Retina (tissue), 1 donor: ENCODE data around the gene PHACTR3.

Experiments
- DNase-seq: peaks from one replicate; pipeline ENCODE4 v3.0.0-alpha.2; 2016

PHACTR3 gene

DNA sequence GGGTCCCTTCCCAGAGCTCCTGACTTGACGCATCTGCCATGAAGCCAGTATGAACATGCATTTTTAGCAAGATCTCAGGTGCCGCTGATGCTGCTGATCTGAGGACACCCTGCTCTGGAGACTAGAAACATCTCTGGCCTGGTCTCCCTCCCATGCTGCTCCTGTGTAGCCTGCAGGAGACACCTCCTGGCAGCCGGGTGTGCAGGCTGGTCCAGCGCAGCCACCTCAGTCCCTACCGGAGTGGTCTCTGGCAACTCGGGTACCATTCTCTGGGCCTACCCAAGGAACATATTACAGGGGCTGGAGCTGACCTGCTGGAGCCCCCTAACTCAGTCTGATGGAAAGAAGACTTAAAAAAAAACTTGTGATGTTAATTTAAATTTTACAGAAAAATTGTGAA is 20.1 kb downstream of the PHACTR3 start:
- no peak for DNase-seq

DNA sequence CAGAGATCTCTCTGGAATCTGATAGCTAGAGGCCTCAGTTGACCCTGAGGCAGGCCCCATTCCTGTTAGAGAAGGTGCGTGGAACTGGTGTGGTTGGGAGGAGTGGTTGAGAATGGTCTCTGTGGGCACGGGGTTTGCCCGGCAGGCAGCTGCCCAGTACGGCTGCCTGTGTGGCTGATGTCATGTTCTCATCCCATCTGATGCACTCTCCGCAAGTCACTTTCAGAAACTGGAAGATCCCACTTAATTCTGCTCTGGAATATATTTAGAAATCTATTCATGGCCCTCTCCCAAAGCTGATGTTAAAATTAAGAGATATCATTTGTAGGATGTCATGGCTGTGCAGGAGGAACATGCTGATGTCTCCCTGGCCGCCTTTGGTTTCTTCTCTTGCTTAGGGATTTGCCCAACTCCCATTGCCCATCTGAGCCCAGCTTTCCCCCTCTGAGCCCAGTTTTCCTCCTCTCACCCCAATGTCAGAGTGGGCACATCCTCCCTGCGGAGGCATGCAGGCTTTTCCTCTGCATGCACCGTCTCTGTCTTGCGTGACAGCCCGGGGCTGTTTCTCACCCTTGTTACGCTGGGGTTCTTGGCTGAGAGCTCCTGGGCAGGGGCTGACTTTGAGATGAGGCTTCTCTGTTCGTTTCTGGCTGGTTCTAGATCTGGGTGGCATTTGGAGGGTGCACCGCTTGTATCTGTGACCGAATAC is 21.0 kb downstream of the PHACTR3 start:
- DNase-seq, result no peak

- DNase-seq, result no peak
These were observed 23.0 kb downstream of the PHACTR3 start for GRCh38 chr20:59627298-59627697.

- DNase-seq, result no peak
These were observed 23.8 kb downstream of the PHACTR3 start for GRCh38 chr20:59628171-59628570.

DNA sequence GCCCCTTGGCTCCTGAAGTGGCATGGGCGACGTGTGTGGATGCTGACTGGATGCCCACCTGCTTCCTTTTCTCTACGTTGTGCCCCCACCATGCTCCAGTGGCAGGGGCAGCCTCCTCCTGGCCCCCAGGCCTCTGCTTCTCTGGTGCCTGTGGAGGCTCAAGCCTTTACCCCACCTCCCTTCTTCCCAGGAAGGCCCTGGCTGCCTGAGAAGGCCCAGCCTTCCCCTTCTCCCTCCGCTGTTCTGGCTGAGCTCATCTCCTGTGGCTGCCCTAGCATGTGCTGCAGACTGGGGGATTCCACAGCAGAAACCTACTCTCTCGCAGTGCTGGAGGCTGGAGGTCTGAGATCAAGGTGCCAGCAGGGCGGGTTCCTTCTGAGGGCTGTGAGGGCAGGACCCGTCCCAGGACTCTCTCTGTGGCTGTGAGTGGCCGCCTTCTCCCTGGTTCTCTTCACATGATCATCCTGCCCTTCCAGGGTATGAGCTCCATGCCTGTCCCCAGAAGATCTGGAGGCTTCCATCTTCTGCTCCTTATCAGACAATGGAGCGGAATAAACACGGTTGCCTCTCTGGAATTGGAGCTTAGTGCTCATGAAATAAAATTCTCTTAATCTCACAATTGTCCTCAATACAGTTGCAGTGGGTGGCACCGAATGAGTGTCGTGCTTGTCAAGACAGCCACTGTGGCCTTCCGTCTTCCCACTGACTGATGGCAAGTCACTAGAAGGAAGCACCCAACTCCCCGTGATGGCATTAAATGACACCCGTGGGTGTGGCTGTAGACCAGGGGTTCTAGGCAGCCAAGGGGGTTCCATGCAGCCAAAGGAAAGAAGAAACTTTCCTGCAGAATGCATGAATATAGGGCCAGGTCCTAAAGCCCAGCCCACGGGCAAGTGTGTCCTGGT is 25.1 kb downstream of the PHACTR3 start:
- no peak for DNase-seq

- no peak for DNase-seq
These were observed 26.2 kb downstream of the PHACTR3 start for GRCh38 chr20:59630526-59630925.

DNA sequence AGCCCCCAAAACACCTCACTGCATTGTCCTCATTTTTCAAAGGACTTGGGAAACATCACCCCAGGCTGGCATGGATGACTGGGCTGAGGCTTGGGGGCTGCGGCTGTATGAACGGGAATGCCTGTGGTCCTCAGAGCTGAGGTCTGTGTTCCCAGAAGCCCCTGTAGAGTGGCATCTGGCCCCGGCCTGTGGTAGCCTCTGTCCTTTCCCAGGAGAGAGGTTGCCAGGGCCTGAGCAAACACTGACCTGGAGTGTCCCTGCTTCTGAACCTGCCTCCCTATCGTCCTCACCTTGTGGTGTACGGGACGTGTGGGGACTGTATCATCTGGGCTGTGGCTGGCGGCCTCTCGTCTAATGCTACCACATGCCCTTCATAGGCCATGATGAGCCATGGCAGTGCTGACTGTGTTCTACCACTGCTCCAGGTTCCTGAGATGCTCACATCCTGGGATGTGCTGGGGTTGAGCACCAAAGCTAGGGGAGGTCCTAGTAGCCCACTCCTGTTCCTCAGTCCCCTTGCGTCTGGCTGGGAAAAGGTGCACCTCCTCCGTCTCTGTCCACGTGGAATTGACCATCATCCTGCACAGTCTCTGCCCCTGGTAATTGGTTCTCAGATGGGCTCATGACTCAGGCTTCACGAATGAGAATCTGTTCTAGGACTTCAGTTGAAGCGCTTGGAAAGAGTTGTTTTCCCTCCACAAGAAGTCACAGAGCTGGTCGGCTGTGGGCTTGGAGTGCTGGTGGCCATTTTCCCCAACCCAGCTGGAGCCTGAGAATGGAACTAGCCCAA is 27.6 kb downstream of the PHACTR3 start:
- DNase-seq, result no peak

- DNase-seq, result no peak
These were observed 28.3 kb downstream of the PHACTR3 start for GRCh38 chr20:59632541-59633113.

GRCh38 chr20:59633656-59634251 is 29.4 kb downstream of the PHACTR3 start:
- no peak for DNase-seq

- no peak for DNase-seq
These were observed 30.2 kb downstream of the PHACTR3 start for GRCh38 chr20:59634435-59635005.

GRCh38 chr20:59636766-59637370 is 32.5 kb downstream of the PHACTR3 start:
- DNase-seq, result no peak

GRCh38 chr20:59640267-59640666 is 35.9 kb downstream of the PHACTR3 start:
- no peak for DNase-seq

DNA sequence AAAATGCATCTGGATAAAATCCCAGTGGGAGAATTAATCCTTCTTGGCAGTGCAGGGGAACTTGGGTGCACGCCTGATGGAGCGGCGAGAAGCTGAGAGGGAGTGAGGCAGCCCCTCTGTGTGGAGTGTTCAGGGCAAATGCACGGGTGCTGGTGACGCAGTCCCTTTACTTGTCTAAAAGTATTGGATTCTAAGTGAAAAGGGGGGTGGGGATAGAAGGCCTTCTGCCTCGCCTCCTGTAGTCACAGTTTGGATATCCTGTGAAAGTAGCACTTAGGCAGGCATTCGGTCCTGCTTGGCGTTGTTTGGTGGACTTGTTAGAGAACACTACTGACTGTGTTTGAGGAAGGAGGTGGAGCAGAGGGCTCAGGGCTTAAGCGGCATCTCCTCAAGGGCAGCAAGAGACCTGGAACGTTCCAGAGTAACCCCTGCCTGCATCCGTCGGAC is 39.3 kb downstream of the PHACTR3 start:
- no peak for DNase-seq

GRCh38 chr20:59644371-59644939 is 40.1 kb downstream of the PHACTR3 start:
- no peak for DNase-seq

DNA sequence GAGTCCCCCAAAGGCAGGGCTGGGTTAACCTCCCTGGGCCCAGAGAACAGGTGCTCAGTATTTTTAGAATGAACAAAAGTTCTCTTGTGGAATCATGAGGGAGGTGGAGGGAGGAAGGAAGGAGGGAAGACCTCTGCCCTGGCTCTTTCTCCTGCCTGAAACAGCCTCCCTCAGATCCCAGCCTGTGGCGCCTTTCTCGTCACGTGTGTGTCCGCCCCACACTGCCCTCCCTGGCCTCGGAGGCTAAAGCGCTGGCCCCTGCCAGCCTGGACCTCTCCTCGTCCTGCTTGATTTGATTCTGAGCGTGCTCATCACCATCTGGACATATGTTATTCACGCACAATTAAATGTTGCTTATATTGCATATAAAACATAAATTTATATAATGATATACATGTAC is 40.9 kb downstream of the PHACTR3 start:
- no peak for DNase-seq

- DNase-seq, result peak; percentile 24
These were observed 41.4 kb downstream of the PHACTR3 start for GRCh38 chr20:59645761-59646171.

- no peak for DNase-seq
These were observed 42.1 kb downstream of the PHACTR3 start for GRCh38 chr20:59646487-59646886.

DNA sequence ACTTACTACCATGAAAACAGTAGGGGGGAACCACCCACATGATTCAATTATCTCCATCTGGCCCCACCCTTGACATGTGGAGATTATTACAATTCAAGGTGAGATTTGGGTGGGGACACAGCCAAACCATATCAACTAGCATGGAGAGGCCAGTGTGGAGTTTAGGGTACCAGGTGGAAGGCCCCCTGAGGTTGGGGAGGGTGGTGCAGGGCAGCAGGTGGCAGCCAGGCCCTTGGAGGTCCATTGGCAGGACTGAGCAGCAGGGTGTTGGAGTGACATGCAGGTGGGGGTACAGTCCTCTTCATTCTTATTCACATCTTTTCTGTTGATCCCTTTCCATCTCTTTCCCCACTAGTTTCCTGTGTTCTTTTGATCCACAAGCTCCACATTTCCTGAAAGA is 42.9 kb downstream of the PHACTR3 start:
- no peak for DNase-seq

GRCh38 chr20:59648466-59649070 is 44.2 kb downstream of the PHACTR3 start:
- DNase-seq, result no peak

GRCh38 chr20:59650418-59650817 is 46.1 kb downstream of the PHACTR3 start:
- no peak for DNase-seq

DNA sequence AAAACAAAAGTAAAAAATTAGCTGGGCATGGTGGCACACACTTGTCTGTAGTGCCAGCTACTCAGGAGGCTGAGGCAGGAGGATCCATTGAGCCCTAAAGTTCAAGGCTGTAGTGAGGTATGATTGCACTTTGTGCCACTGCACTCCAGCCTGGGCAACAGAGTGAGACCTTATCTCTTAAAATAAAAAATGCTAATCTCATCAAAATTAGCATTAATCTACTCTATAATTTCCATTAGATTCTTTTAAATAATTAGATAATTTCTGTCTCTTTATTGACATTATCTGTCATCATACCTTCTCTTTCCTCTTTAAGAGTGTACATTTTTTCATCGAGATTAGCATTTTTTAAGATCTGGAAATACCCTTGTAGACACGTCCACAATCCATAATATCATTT is 48.0 kb downstream of the PHACTR3 start:
- DNase-seq, result no peak
